Mammary epithelial cell (primary cell): ENCODE measurements around the gene WDR70.

Experiments used
- CTCF ChIP-seq, 2 donors: IDR thresholded peaks in 1 of 2; conservative IDR thresholded peaks in 1 of 2; 2 replicates each; pipeline ENCODE4 v1.5.1; 2011 to 2012; ENCODE audit warnings: inconsistent platforms in 2 of 2, low read length in 2 of 2, mild to moderate bottlenecking in 2 of 2, control low read depth in 1 of 2, low read depth in 1 of 2; ENCODE audit not compliant: insufficient read depth in 1 of 2; ENCODE audit errors: extremely low read depth in 1 of 2
- EZH2 ChIP-seq: IDR thresholded peaks from 2 replicates; pipeline ENCODE4 v1.6.1; 2012; ENCODE audit warnings: low read length, inconsistent platforms, borderline replicate concordance

DNA sequence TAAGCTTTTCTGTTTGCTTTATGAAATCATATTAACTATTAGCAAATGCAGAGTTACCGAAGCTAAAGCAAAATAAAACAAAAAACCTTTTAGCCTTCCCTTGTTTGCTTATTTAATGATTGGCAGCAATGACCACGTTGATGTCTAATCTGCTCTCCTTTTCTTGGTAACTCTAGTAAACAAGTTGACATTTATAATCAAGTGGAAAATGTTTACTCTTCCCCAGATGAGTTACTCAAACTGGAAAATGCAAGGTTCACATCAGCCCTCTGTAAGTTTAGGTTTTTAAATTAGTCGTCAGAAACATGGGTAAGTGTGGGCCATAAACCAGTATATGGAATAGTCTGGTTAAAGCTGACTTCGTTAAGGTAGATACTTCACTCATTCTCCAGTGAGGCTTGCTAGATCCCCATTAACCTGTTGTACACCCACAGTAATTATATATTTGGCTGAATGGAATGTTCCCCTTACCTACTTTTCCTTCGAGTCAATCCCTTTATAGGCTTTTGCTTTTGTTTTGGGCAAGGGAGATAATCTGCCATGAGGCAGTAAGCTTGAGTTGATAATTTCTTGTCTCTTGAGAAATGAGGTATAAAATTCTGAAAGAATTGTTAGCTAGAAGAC, 359.9 kb downstream of the WDR70 start:
- TF ChIP-seq EZH2 (no peak), CTCF (conservative IDR thresholded peaks at IDR 0.05 in 1 of 2, IDR thresholded peaks at IDR 0.05 in 1 of 2; ENCODE audit: extremely low read depth in 1 of 2, insufficient read depth in 1 of 2, low read depth in 1 of 2, low read length in 2 of 2) (no peak)
